22Rv1 (cell line): Measurements from ENCODE around the gene NRP1.

Source experiments
- H3K27ac ChIP-seq: fragments of 450-650 bp; 2 replicates; pipeline ENCODE4 v1.5.1; 2017
- CTCF ChIP-seq: fragments of 450-650 bp; IDR thresholded peaks from 2 replicates; pipeline ENCODE4 v1.5.1; 2017; ENCODE audit warnings: mild to moderate bottlenecking
- ZFX ChIP-seq: fragments of 450-650 bp; IDR thresholded peaks from 2 replicates; pipeline ENCODE4 v1.6.1; 2017; ENCODE audit warnings: antibody characterized with exemption, borderline replicate concordance

The NRP1 gene

GRCh38 chr10:33289776-33290175 lies 44.7 kb downstream of the NRP1 start:
- no peak overlapping the region for H3K27ac ChIP-seq
- TF ChIP-seq ZFX (no peak), CTCF (no peak)

- TF ChIP-seq CTCF (no peak), ZFX (no peak)
- no peak overlapping the region for H3K27ac ChIP-seq
Observed at GRCh38 chr10:33288127-33288526, 46.3 kb downstream of the NRP1 start.

- TF ChIP-seq ZFX (no peak), CTCF (no peak)
- H3K27ac ChIP-seq, result no peak overlapping the region
Observed at GRCh38 chr10:33287112-33287511, 47.4 kb downstream of the NRP1 start.

- no peak for TF ChIP-seq ZFX
- TF ChIP-seq CTCF, result no peak
- H3K27ac ChIP-seq, result no peak overlapping the region
Observed at GRCh38 chr10:33286157-33286934, 48.1 kb downstream of the NRP1 start.

- H3K27ac ChIP-seq, result no peak overlapping the region
- TF ChIP-seq ZFX, result no peak
- no peak for TF ChIP-seq CTCF
Observed at GRCh38 chr10:33284945-33285344, 49.5 kb downstream of the NRP1 start.

- TF ChIP-seq CTCF (no peak), ZFX (no peak)
- no peak overlapping the region for H3K27ac ChIP-seq
Observed at GRCh38 chr10:33279811-33280602, 54.5 kb downstream of the NRP1 start.

GRCh38 chr10:33279276-33279675 lies 55.2 kb downstream of the NRP1 start:
- TF ChIP-seq ZFX (no peak), CTCF (no peak)

More at GRCh38 chr10:33279276-33279675, 55.2 kb downstream of the NRP1 start:
- H3K27ac ChIP-seq, result no peak overlapping the region
